ENCODE data around the gene NFYC. TPM values are rescaled to one million over a fixed set of nuclear protein-coding genes. Genes with fewer than 3 reads are reported as not detected.

NFYC gene
- total RNA-seq, 4 donors from 2014 or later, result 30.3 to 36.3 (median 33.3) TPM

DNA sequence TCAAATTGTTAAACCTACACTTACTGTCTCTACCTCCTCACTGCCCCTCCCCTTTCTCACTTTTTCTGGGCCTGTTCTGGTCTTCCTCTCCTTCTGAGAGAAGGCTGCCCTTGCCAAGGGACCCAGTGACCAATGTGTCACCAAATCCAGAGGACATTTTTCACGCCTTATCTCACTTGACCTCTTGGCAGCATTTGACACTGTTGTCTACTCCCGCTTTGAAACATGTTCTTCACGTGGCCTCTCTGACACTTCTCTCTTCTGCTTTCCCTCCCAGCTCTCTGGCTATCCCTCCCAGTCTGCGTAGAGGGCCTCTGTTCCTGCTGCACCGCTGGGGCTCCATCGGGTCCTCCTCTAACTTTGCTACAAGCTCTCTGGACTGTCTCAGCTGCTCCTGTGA is 117.4 kb downstream of the NFYC start:
- H3K27ac ChIP-seq, result no peak overlapping the region

GRCh38 chr1:40810927-40811326 is 119.4 kb downstream of the NFYC start:
- H3K36me3 ChIP-seq, result no peaks in the 10 kb centered on the region
- 83 to 86% methylated on average over 5 of the region's 5 CpGs for WGBS, 2 donors
- no peak overlapping the region for H3K27ac ChIP-seq
- TF ChIP-seq, protein P1, sequence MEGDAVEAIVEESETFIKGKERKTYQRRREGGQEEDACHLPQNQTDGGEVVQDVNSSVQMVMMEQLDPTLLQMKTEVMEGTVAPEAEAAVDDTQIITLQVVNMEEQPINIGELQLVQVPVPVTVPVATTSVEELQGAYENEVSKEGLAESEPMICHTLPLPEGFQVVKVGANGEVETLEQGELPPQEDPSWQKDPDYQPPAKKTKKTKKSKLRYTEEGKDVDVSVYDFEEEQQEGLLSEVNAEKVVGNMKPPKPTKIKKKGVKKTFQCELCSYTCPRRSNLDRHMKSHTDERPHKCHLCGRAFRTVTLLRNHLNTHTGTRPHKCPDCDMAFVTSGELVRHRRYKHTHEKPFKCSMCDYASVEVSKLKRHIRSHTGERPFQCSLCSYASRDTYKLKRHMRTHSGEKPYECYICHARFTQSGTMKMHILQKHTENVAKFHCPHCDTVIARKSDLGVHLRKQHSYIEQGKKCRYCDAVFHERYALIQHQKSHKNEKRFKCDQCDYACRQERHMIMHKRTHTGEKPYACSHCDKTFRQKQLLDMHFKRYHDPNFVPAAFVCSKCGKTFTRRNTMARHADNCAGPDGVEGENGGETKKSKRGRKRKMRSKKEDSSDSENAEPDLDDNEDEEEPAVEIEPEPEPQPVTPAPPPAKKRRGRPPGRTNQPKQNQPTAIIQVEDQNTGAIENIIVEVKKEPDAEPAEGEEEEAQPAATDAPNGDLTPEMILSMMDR (IDR thresholded peaks at IDR 0.05), result no peak
- TF ChIP-seq EP300 (IDR thresholded peaks at IDR 0.05) (no peak), POLR2A (IDR thresholded peaks at IDR 0.05) (no peak)
- no peak for DNase-seq (ENCODE audit: low spot score in 2 of 2)
- H3K27me3 ChIP-seq, result no peaks in the 10 kb centered on the region
- no peaks in the 10 kb centered on the region for H3K9me3 ChIP-seq
- H3K4me1 ChIP-seq, result peaks cover 0 to 29% (median 3%) of the 10 kb centered on the region in 4 donors
- no peak overlapping the region for H3K4me3 ChIP-seq

More for the DNA sequence above, 117.4 kb downstream of the NFYC start:
- Histone ChIP-seq H3K36me3 (no peaks in the 10 kb centered on the region), H3K4me3 (no peak overlapping the region), H3K27me3 (no peaks in the 10 kb centered on the region), H3K9me3 (no peaks in the 10 kb centered on the region), H3K4me1 (peaks cover 0 to 29% (median 3%) of the 10 kb centered on the region in 4 donors)
- DNase-seq (ENCODE audit: low spot score in 2 of 2), result no peak
- TF ChIP-seq POLR2A (IDR thresholded peaks at IDR 0.05), result no peak
- TF ChIP-seq, protein P1 (IDR thresholded peaks at IDR 0.05), result no peak
- no peak for TF ChIP-seq EP300 (IDR thresholded peaks at IDR 0.05)
- 71 to 74% methylated on average over 6 of the region's 6 CpGs for WGBS, 2 donors

GRCh38 chr1:40815420-40815819 is 123.9 kb downstream of the NFYC start:
- TF ChIP-seq POLR2A (IDR thresholded peaks at IDR 0.05) (no peak), EP300 (IDR thresholded peaks at IDR 0.05) (no peak)
- TF ChIP-seq, protein P1 (IDR thresholded peaks at IDR 0.05), result no peak
- Histone ChIP-seq H3K4me1 (peaks cover 0 to 14% (median 5%) of the 10 kb centered on the region in 4 donors), H3K36me3 (no peaks in the 10 kb centered on the region), H3K9me3 (no peaks in the 10 kb centered on the region), H3K27me3 (peaks cover 0 to 20% of the 10 kb centered on the region in 2 donors), H3K27ac (no peak overlapping the region), H3K4me3 (no peak overlapping the region)
- WGBS, 2 donors, result 75 to 77% methylated on average over 9 of the region's 9 CpGs
- no peak for DNase-seq (ENCODE audit: low spot score in 2 of 2)

GRCh38 chr1:40817791-40818263 is 126.3 kb downstream of the NFYC start:
- WGBS, 2 donors, result 34 to 72% methylated on average over 8 to 19 of the region's 19 CpGs
- Histone ChIP-seq H3K4me1 (peaks cover 0 to 20% (median 5%) of the 10 kb centered on the region in 4 donors), H3K4me3 (peak overlapping the region in 3 of 4 donors; percentile 35 to 50 (median 45)), H3K27ac (no peak overlapping the region), H3K9me3 (no peaks in the 10 kb centered on the region), H3K36me3 (no peaks in the 10 kb centered on the region), H3K27me3 (peaks cover 0 to 20% of the 10 kb centered on the region in 2 donors)
- no peak for TF ChIP-seq POLR2A (IDR thresholded peaks at IDR 0.05)
- TF ChIP-seq, protein P1 (IDR thresholded peaks at IDR 0.05), result no peak
- TF ChIP-seq EP300 (IDR thresholded peaks at IDR 0.05), result no peak
- DNase-seq (ENCODE audit: low spot score in 2 of 2), result no peak

DNA sequence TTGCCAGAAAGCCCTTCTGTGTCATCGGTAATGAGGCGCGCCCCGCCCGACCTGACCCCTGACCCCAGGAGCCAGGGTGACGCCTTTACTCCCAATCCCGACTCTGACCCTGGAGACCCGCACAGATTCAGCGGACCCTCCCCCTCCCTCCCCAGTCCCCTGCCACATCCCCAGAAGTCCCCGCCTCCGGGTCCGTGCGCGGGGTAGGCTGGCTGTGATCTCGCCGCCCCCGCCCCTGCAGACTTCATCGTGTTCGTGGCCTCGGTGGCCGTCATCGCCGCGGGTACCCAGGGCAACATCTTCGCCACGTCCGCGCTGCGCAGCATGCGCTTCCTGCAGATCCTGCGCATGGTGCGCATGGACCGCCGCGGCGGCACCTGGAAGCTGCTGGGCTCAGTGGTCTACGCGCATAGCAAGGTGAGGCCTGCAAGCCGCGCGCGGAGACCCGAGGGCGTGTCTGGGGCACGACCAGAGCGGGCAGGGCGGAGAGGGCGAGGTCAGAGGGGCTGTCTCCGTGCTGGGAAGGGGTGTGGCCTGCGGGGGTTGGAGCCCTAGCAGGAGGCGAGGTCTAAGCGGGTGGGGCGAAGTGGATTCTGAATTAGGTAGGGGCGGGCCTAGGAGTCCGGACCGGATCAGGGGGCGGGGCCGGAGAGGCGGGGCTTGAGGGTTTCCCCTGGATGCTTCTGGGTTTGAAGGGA is 126.9 kb downstream of the NFYC start:
- TF ChIP-seq EP300 (IDR thresholded peaks at IDR 0.05) (no peak), POLR2A (IDR thresholded peaks at IDR 0.05) (no peak)
- TF ChIP-seq, protein P1 (IDR thresholded peaks at IDR 0.05), result no peak
- WGBS, 2 donors, result 12 to 19% methylated on average over 41 to 44 of the region's 59 CpGs
- DNase-seq (ENCODE audit: low spot score in 2 of 2), result peak; percentile 8 to 24
- H3K4me1 ChIP-seq, result peaks cover 0 to 20% (median 5%) of the 10 kb centered on the region in 4 donors
- H3K27ac ChIP-seq, result no peak overlapping the region
- H3K27me3 ChIP-seq, result peaks cover 0 to 20% of the 10 kb centered on the region in 2 donors
- no peaks in the 10 kb centered on the region for H3K36me3 ChIP-seq
- H3K4me3 ChIP-seq, result peak overlapping the region; percentile 13 to 50 (median 40)
- H3K9me3 ChIP-seq, result no peaks in the 10 kb centered on the region
